ENCODE data around the gene CPN1.

GRCh38 chr10:99999319-100000108, 82.2 kb downstream of the CPN1 start:
- no peak for TF ChIP-seq CTCF (conservative IDR thresholded peaks at IDR 0.05; ENCODE audit: low read length)
- no peak for TF ChIP-seq EZH2phosphoT487 (IDR thresholded peaks at IDR 0.05; ENCODE audit: borderline replicate concordance)
